Measurements from ENCODE around the gene SLC23A2.

SLC23A2 gene

DNA sequence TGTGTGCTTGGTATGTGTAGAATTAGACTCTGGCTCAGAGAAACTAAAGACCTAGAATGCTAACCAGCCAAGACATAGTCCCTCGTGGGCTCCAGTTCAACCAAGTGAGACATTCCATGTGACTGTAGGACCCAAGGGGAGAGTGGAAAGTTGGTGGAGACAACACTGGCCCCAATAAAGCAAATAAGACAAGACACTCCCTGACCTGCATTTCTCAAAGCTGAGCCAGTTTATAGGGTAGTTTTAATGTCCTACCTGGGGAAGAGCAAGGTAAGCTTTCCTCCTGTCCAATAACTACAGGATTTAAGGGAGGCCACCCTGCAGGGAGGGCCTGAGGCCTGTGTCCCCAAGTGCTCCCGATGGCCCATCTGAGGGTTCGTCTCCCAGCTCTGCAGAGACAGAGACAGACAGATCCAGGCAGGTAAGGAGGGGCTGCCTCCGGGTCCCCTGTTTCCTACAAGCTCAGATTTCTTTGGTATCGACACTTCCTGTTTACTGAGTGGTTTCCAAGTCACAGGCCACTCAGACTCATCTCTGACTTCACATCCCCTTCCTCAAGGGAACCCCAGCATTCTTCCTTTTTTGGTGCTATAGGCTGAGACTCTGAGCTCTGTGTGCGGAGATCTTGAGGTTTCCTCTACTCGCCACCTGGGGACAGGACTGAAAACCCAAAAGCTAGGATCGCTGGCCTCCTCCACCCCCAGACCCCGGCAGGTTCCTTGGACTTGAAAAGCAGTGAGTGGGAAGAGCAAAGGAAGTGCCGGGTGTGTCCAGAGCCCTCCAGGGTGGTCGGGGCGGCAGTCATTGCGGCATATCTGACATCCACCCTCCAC, 187.2 kb downstream of the SLC23A2 start:
- Histone ChIP-seq H3K4me1 (ENCODE audit: control insufficient read depth, insufficient read depth, low read length) (no peaks in the 10 kb centered on the region), H3K9me3 (ENCODE audit: control insufficient read depth, insufficient read depth, low read depth, low read length) (no peaks in the 10 kb centered on the region), H3K4me3 (ENCODE audit: low read depth, low read length) (no peak overlapping the region), H3K36me3 (ENCODE audit: control insufficient read depth in 2 of 2, insufficient read depth in 1 of 2, low read length in 2 of 2) (no peaks in the 10 kb centered on the region; a peak in 1 of 3 replicates), H3K27ac (ENCODE audit: extremely low read depth, low read depth, low read length) (no peak overlapping the region)
- POLR2A ChIA-PET, result interaction anchor here (0.6 kb wide), 1 partner anchor 1048 kb away, joined by 3 read pairs; no protein-coding TSS in a partner anchor
- TF ChIP-seq, protein P1, sequence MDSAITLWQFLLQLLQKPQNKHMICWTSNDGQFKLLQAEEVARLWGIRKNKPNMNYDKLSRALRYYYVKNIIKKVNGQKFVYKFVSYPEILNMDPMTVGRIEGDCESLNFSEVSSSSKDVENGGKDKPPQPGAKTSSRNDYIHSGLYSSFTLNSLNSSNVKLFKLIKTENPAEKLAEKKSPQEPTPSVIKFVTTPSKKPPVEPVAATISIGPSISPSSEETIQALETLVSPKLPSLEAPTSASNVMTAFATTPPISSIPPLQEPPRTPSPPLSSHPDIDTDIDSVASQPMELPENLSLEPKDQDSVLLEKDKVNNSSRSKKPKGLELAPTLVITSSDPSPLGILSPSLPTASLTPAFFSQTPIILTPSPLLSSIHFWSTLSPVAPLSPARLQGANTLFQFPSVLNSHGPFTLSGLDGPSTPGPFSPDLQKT (IDR thresholded peaks at IDR 0.05; ENCODE audit: borderline replicate concordance, low read depth, low read length), result no peak
- TF ChIP-seq EGR2 (tag by site-specific recombination; IDR thresholded peaks at IDR 0.05; ENCODE audit: low read depth), result peak; percentile 29; the same call in 1 of the 2 replicates
- CTCF ChIA-PET, result interaction anchor here (0.5 to 0.6 kb wide), 3 partner anchors 142 to 537 kb away, joined by 3 to 5 read pairs (median 3); no protein-coding TSS in a partner anchor

DNA sequence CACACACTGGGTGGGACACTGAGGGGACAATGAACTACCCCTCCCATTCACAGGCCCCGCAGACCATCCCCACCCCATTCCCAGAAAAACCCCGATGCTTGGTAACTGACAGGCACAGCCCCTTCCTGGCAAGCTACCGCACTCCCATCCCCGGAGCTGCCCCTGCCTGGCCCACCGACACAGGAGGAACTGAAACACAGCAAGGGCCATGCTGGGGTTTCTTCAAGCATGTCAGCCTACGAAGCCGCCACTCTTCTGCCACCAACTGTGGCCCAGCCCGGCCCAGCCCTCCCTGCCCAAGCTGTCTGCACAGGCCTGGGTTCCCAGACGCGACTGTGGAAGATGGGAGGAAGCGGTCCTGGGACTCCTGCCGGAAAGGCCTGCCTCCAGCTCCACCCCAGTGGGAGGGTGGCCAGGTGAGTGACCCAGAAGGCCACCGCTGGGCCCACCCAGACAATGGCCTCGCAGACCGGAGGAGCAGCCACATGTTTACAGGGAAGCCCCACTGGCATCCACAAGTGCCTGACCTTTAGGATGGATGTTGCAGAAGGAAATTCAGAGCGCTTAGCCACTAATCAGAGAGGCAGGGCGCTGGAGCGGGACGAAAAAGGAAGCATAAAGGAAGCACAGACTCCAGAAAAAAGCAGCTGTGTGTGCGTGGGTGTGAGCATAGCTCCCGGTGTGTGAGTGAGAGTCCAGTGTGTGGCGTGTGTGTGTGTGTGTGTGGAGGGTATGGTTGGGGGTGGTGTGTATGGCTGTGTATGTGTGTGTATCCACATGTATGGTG, 188.0 kb downstream of the SLC23A2 start:
- no peak overlapping the region for H3K27ac ChIP-seq (ENCODE audit: extremely low read depth, low read depth, low read length)
- ChIA-PET CTCF (interaction anchor here (0.5 to 0.6 kb wide), 3 partner anchors 27 to 538 kb away, joined by 3 read pairs; no protein-coding TSS in a partner anchor), POLR2A (interaction anchor here (0.6 kb wide), 1 partner anchor 1047 kb away, joined by 3 read pairs; no protein-coding TSS in a partner anchor)
- H3K9me3 ChIP-seq (ENCODE audit: control insufficient read depth, insufficient read depth, low read depth, low read length), result no peaks in the 10 kb centered on the region
- no peak overlapping the region for H3K4me3 ChIP-seq (ENCODE audit: low read depth, low read length)
- TF ChIP-seq HOXD13 (CRISPR knock-in tag; IDR thresholded peaks at IDR 0.05; ENCODE audit: borderline replicate concordance) (no peak), ZFHX2 (tag by site-specific recombination; conservative IDR thresholded peaks at IDR 0.05) (peak; percentile 69), EGR2 (tag by site-specific recombination; IDR thresholded peaks at IDR 0.05; ENCODE audit: low read depth) (peak; percentile 67)
- H3K36me3 ChIP-seq (ENCODE audit: control insufficient read depth in 2 of 2, insufficient read depth in 1 of 2, low read length in 2 of 2), result no peaks in the 10 kb centered on the region
- no peaks in the 10 kb centered on the region for H3K4me1 ChIP-seq (ENCODE audit: control insufficient read depth, insufficient read depth, low read length)

DNA sequence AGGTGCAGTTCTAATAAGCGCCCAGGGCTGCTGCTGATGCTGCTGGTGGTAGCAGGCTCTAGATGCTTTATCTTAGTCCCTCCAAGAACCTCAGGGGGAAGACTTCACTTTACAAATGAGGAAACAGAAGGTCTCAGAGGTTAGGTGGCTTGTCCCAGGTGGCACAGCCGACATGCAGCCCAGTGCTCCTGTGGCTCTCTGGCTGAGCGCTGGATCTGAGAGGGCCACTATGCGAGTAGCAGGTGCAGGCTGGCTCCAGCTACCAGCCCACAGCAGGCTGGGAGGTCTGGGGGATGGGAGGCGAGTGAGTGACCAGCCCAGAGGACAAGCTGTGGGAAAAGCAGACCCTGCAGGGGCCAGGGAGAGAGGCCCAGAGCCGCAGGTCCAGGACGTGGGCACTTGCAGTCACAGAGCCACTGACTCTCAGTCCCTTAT, 188.7 kb downstream of the SLC23A2 start:
- ChIA-PET POLR2A (no interaction called here), CTCF (interaction anchor here (0.6 kb wide), 1 partner anchor 28 kb away, joined by 3 read pairs; no protein-coding TSS in a partner anchor)
- H3K4me1 ChIP-seq (ENCODE audit: control insufficient read depth, insufficient read depth, low read length), result no peaks in the 10 kb centered on the region
- H3K4me3 ChIP-seq (ENCODE audit: low read depth, low read length), result no peak overlapping the region
- no peaks in the 10 kb centered on the region for H3K36me3 ChIP-seq (ENCODE audit: control insufficient read depth in 2 of 2, insufficient read depth in 1 of 2, low read length in 2 of 2)
- H3K27ac ChIP-seq (ENCODE audit: extremely low read depth, low read depth, low read length), result no peak overlapping the region
- no peaks in the 10 kb centered on the region for H3K9me3 ChIP-seq (ENCODE audit: control insufficient read depth, insufficient read depth, low read depth, low read length)
- TF ChIP-seq ZNF248 (tag by site-specific recombination; IDR thresholded peaks at IDR 0.05), result no peak
- TF ChIP-seq ZNF571 (tag by site-specific recombination; IDR thresholded peaks at IDR 0.05), result no peak
- TF ChIP-seq, protein P2, sequence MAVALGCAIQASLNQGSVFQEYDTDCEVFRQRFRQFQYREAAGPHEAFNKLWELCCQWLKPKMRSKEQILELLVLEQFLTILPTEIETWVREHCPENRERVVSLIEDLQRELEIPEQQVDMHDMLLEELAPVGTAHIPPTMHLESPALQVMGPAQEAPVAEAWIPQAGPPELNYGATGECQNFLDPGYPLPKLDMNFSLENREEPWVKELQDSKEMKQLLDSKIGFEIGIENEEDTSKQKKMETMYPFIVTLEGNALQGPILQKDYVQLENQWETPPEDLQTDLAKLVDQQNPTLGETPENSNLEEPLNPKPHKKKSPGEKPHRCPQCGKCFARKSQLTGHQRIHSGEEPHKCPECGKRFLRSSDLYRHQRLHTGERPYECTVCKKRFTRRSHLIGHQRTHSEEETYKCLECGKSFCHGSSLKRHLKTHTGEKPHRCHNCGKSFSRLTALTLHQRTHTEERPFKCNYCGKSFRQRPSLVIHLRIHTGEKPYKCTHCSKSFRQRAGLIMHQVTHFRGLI (tag by site-specific recombination; IDR thresholded peaks at IDR 0.05), result no peak
- TF ChIP-seq ZNF514 (tag by site-specific recombination; IDR thresholded peaks at IDR 0.05), result no peak
- no peak for TF ChIP-seq ZNF174 (tag by site-specific recombination; IDR thresholded peaks at IDR 0.05)
- TF ChIP-seq, protein P3, sequence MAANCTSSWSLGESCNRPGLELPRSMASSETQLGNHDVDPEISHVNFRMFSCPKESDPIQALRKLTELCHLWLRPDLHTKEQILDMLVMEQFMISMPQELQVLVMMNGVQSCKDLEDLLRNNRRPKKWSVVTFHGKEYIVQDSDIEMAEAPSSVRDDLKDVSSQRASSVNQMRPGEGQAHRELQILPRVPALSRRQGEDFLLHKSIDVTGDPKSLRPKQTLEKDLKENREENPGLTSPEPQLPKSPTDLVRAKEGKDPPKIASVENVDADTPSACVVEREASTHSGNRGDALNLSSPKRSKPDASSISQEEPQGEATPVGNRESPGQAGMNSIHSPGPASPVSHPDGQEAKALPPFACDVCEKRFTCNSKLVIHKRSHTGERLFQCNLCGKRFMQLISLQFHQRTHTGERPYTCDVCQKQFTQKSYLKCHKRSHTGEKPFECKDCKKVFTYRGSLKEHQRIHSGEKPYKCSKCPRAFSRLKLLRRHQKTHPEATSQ (tag by site-specific recombination; IDR thresholded peaks at IDR 0.05), result no peak

DNA sequence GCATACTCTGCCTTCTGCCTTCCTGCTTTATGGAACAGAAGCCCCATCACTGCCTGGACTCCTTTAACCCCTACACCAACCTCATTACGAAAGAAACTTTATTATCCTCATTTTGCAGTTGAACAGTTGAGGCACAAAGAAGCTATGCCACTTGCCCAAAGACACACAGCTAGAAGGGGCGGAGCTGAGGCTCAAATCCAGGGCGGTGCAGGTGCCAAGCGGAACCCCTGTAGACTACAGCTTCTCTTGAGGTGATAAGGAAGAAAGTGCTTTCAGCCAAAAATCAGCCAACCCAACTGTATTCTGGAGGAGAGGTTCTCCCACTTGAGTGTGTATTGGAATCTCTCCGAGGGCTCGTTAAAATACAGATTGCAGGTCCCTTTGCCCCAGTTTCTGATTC, 189.1 kb downstream of the SLC23A2 start:
- ChIA-PET POLR2A (no interaction called here), CTCF (no interaction called here)
- Histone ChIP-seq H3K4me3 (ENCODE audit: low read depth, low read length) (no peak overlapping the region), H3K4me1 (ENCODE audit: control insufficient read depth, insufficient read depth, low read length) (no peaks in the 10 kb centered on the region), H3K27ac (ENCODE audit: extremely low read depth, low read depth, low read length) (no peak overlapping the region), H3K36me3 (ENCODE audit: control insufficient read depth in 2 of 2, insufficient read depth in 1 of 2, low read length in 2 of 2) (no peaks in the 10 kb centered on the region), H3K9me3 (ENCODE audit: control insufficient read depth, insufficient read depth, low read depth, low read length) (no peaks in the 10 kb centered on the region)
- TF ChIP-seq ZBTB8A (tag by site-specific recombination; IDR thresholded peaks at IDR 0.05) (no peak), ZNF830 (tag by site-specific recombination; IDR thresholded peaks at IDR 0.05; ENCODE audit: low read depth) (no peak), ZBTB48 (tag by site-specific recombination; IDR thresholded peaks at IDR 0.05) (no peak), ZNF48 (tag by site-specific recombination; IDR thresholded peaks at IDR 0.05) (no peak), ZNF292 (tag by site-specific recombination; IDR thresholded peaks at IDR 0.05; ENCODE audit: borderline replicate concordance, low read depth) (no peak), ZNF266 (tag by site-specific recombination; IDR thresholded peaks at IDR 0.05; ENCODE audit: low read depth) (no peak), ZIC2 (tag by site-specific recombination; IDR thresholded peaks at IDR 0.05) (no peak), ZNF585B (tag by site-specific recombination; IDR thresholded peaks at IDR 0.05) (no peak), SALL2 (tag by site-specific recombination; IDR thresholded peaks at IDR 0.05; ENCODE audit: borderline replicate concordance) (no peak)

Measured in HEK293 (cell line).